ENCODE results near the gene CISD3. TPM values are rescaled to one million over a fixed set of nuclear protein-coding genes. Genes with fewer than 3 reads are reported as not detected.

Gene CISD3
- total RNA-seq, 6 experiments from 2014 or later = 34.2 to 88.1 (median 55.1) TPM

DNA sequence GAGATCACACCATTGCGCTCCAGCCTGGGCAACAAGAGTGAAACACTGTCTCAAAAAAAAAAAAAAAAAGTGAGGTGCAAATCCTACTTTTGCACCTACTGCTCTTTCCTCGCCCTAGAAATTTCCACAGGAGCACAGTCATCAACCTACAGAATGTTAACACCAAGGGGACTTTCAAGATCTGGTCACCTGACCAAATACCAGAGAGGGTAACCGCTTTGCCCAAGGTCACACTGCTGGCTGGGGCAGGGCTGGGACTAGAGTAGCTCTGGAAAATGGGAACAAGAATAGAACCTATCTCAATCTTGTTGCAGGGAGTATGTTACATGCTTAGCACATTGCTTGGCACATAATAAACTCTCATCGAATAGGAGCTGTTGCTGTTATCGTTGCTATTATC lies 31.4 kb upstream of the CISD3 start:
- intact Hi-C loops (cut with DNase I) = no loop called here
- Histone ChIP-seq H3K27me3 (no peaks in the 10 kb centered on the region), H3K4me3 (no peak overlapping the region), H3K27ac (no peak overlapping the region), H3K9me3 (no peaks in the 10 kb centered on the region), H3K4me1 (peaks cover 0 to 23% (median 11%) of the 10 kb centered on the region in 4 donors), H3K36me3 (no peaks in the 10 kb centered on the region)
- DNase-seq (no peak), ATAC-seq (no peak)
- 61% methylated on average over 3 of the region's 5 CpGs for WGBS (ENCODE audit: insufficient coverage, low coverage, low lambda C conversion rate, missing lambda C conversion rate)
- TF ChIP-seq POLR2A (IDR thresholded peaks at IDR 0.05) = no peak
- TF ChIP-seq, protein P1, sequence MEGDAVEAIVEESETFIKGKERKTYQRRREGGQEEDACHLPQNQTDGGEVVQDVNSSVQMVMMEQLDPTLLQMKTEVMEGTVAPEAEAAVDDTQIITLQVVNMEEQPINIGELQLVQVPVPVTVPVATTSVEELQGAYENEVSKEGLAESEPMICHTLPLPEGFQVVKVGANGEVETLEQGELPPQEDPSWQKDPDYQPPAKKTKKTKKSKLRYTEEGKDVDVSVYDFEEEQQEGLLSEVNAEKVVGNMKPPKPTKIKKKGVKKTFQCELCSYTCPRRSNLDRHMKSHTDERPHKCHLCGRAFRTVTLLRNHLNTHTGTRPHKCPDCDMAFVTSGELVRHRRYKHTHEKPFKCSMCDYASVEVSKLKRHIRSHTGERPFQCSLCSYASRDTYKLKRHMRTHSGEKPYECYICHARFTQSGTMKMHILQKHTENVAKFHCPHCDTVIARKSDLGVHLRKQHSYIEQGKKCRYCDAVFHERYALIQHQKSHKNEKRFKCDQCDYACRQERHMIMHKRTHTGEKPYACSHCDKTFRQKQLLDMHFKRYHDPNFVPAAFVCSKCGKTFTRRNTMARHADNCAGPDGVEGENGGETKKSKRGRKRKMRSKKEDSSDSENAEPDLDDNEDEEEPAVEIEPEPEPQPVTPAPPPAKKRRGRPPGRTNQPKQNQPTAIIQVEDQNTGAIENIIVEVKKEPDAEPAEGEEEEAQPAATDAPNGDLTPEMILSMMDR (IDR thresholded peaks at IDR 0.05) = no peak

DNA sequence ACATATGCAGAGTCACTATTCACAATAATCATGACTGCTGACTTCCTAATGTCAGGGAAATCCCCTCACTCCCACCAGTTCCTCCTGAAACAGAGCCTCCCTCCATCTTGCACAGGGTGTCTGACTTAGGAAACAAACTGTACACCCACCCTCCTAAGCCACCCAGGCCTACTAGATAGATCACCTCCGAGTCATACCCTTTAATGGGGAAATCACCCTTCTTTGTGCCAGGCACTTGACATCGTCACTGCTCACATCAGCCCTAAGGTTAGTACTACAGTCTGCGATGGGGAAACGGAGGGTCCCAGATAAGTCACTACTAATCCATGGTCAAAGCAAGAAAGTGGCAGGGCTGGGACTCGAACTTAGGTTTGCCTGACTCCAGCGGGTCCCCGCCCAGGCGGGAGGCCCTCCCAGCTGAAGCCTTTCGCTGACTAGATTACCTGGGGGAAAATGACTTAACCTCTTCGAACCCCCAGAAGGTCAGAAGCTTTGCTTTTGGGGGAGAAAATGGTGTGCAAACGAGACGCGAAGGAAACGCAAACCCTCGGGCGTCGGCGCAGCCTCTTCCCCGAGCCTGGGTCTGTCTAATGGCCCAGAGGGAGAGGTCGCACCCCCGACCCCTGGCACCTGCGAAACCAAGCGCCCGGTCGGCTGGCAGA lies 28.5 kb upstream of the CISD3 start:
- Histone ChIP-seq H3K27me3 (no peaks in the 10 kb centered on the region), H3K36me3 (no peaks in the 10 kb centered on the region), H3K4me3 (peak overlapping the region; percentile 75 to 86 (median 82)), H3K9me3 (no peaks in the 10 kb centered on the region), H3K27ac (peak overlapping the region; percentile 91 to 94 (median 93)), H3K4me1 (peaks cover 0 to 14% (median 6%) of the 10 kb centered on the region in 4 donors)
- ATAC-seq (peak in 3 of 4 donors; percentile 2 to 6 (median 2)), DNase-seq (no peak)
- WGBS (ENCODE audit: insufficient coverage, low coverage, low lambda C conversion rate, missing lambda C conversion rate) = 0% methylated on average over 6 of the region's 25 CpGs
- TF ChIP-seq, protein P1 (IDR thresholded peaks at IDR 0.05) = no peak
- no peak for TF ChIP-seq POLR2A (IDR thresholded peaks at IDR 0.05)
- intact Hi-C loops (cut with DNase I) = no loop called here

DNA sequence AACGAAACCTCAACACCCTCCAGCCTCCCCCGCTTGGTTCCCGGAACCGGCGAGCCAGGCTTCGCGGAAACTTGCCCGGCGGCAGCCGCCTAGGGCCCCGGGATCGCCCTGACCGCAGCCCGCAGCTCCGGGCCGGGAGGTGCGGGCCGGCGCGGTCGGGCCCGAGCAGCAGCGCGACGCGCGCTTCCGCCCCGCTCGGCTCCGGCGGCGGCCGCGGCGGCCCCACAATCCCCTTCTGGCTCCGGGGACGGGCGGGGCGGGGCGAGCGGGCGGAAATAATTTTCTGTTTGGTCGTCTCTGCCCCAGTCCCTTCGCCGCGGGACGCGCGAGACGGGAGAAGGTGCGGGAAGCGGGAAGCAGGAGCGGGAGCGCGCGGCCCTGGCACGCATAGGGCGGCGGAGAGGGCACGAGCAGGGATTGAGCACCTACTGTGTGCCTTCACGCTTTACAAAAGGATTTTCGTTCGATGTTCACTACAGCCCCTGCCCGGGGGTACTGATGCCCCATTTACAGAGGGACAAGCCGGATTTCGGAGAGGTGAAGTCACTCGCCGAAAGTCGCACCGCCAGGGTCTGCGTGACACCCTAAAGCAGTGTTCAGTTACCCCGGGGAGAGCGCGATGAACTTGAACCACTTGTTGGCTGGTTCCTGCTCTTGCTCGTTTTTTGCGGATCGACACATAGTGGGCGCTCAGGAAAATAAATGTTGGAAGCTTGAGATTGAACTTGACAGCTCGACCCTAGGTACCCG lies 27.8 kb upstream of the CISD3 start:
- TF ChIP-seq, protein P1 (IDR thresholded peaks at IDR 0.05) = no peak
- peak; percentile 91 for TF ChIP-seq POLR2A (IDR thresholded peaks at IDR 0.05)
- DNase-seq (peak; percentile 89 to 92 (median 92)), ATAC-seq (peak; percentile 42 to 66 (median 60))
- Histone ChIP-seq H3K9me3 (no peaks in the 10 kb centered on the region), H3K4me3 (peak overlapping the region; percentile 75 to 86 (median 82)), H3K36me3 (no peaks in the 10 kb centered on the region), H3K27me3 (no peaks in the 10 kb centered on the region), H3K27ac (peak overlapping the region; percentile 91 to 94 (median 93)), H3K4me1 (peaks cover 0 to 14% (median 6%) of the 10 kb centered on the region in 4 donors)
- intact Hi-C loops (cut with DNase I) = no loop called here
- 0% methylated on average over 6 of the region's 81 CpGs for WGBS (ENCODE audit: insufficient coverage, low coverage, low lambda C conversion rate, missing lambda C conversion rate)

DNA sequence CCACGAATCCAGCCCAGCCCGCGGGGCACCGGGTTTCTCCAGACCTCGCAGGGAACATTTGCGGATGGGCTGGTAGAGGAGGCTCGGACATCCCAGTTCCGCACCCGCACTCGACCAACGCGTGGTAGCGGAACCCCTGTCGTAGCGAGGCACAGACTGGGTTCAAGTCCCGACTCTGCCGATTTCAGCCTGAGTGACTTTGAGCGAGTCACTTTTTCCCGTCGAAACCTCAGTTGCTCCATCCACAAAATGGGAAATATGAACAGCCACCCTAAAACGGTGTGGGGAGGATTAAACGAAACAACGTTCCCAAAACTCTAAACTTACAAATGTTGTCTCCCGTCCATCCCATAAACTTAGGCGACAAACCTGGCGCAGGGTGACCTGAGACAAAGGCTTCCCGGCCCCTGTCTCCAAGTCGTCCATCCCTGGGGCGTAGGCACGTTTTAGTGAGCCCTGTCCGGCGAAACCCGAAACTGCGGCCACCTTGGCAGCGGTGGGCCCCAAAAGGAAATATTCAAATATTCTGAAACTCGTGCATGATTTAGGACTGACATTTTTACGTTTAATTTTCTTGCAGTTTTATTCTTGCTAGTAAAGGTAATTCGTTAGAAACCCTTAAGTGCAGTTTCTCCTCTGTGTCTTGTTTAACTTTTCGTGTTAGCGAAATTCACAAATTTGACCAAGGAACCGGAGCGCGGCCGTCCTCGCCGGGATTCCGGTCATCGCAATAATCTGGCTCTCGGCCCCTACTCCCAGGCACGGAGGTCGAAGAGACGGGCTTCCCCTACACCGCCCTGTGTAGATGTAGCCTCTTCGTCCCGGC lies 27.0 kb upstream of the CISD3 start:
- Histone ChIP-seq H3K27ac (peak overlapping the region; percentile 91 to 94 (median 93)), H3K4me1 (peaks cover 0 to 14% (median 6%) of the 10 kb centered on the region in 4 donors), H3K27me3 (no peaks in the 10 kb centered on the region), H3K9me3 (no peaks in the 10 kb centered on the region), H3K36me3 (no peaks in the 10 kb centered on the region), H3K4me3 (peak overlapping the region; percentile 75 to 86 (median 82))
- ATAC-seq = peak in 2 of 4 donors; percentile 0 to 1
- TF ChIP-seq, protein P1 (IDR thresholded peaks at IDR 0.05) = no peak
- TF ChIP-seq POLR2A (IDR thresholded peaks at IDR 0.05) = no peak
- intact Hi-C loops (cut with DNase I) = no loop called here
- 1% methylated on average over 31 of the region's 55 CpGs for WGBS (ENCODE audit: insufficient coverage, low coverage, low lambda C conversion rate, missing lambda C conversion rate)
- peak; percentile 54 to 73 (median 58) for DNase-seq
